Transverse colon (tissue), 4 donors: ENCODE measurements around the gene SHH. TPM values are rescaled to one million over a fixed set of nuclear protein-coding genes. Genes with fewer than 3 reads are reported as not detected.
A peak's percentile ranks its signal among the peaks of the same experiment; 100 is the strongest.

Experiments
- DNase-seq: peaks from one replicate; pipeline ENCODE4 v3.0.0-alpha.2; 2019
- H3K27ac ChIP-seq, 4 donors: fragments of 200-600 bp; sonication (generic); 2 replicates each; pipeline ENCODE4 v1.5.1; 2016 to 2018; ENCODE audit warnings: inconsistent platforms in 4 of 4
- H3K27me3 ChIP-seq: fragments of 200-600 bp; sonication (generic); 2 replicates; pipeline ENCODE4 v1.5.1; 2017; ENCODE audit warnings: inconsistent platforms
- H3K36me3 ChIP-seq, 4 donors: fragments of 200-600 bp; sonication (generic); 2 replicates each; pipeline ENCODE4 v1.5.1; 2017 to 2019; ENCODE audit warnings: inconsistent platforms in 4 of 4
- H3K4me1 ChIP-seq, 4 donors: fragments of 200-600 bp; sonication (generic); 2 replicates each; pipeline ENCODE4 v1.5.1; 2017 to 2020; ENCODE audit warnings: inconsistent platforms in 4 of 4
- H3K4me3 ChIP-seq, 4 donors: fragments of 200-600 bp; sonication (generic); 1 replicate in 1 of 4; 2 replicates in 3 of 4; pipeline versions ENCODE4 v1.5.1 to v1.6.1; 2017 to 2019; ENCODE audit warnings: inconsistent platforms in 4 of 4
- H3K9me3 ChIP-seq, 2 donors: fragments of 200-600 bp; sonication (generic); 2 replicates each; pipeline ENCODE4 v1.5.1; 2017 to 2019; ENCODE audit warnings: inconsistent platforms in 2 of 2
- EP300 ChIP-seq: sonication (generic); formaldehyde crosslinking; IDR thresholded peaks from one replicate; pipeline ENCODE4 v1.6.1; 2017; ENCODE audit warnings: antibody characterized with exemption, low read depth
- POLR2A ChIP-seq: fragments of 450-650 bp; IDR thresholded peaks from one replicate; pipeline ENCODE4 v1.6.1; 2016; ENCODE audit warnings: antibody characterized with exemption, mild to moderate bottlenecking, moderate library complexity
- POLR2AphosphoS5 ChIP-seq, 3 donors: sonication (generic); formaldehyde crosslinking; IDR thresholded peaks; one replicate each; pipeline ENCODE4 v1.6.1; 2016; ENCODE audit warnings: antibody characterized with exemption in 3 of 3
- WGBS, 2 donors: methylation state at CpG; one replicate each; pipeline ENCODE4 v1.1.5; 2018; ENCODE audit warnings: low coverage in 1 of 2; 5-methylcytosine and 5-hydroxymethylcytosine counted together
- in situ Hi-C, 4 donors: fragments of 200-750 bp; cut with MboI; loops; one replicate each; pipeline versions ENCODE4 v1.15.0 to v1.15.1; 2017; ENCODE audit warnings: low sequenced_read_pairs in 3 of 4, low pct_ligation_motif_present in 1 of 4, low pct_unique_long_range_greater_than_20kb in 1 of 4
- intact Hi-C: fragments of 100-400 bp; cut with DNase I; formaldehyde crosslinking; loops from one replicate; pipeline ENCODE4 v1.15.1; 2023; ENCODE audit warnings: low total_unique reads
- total RNA-seq, 4 donors: library from RNA; depleted of rRNA; stranded (reverse); fragments of >200 nt; gene quantifications; one replicate each; pipeline ENCODE4 v1.1.0, GENCODE V29; 2016
- TF ChIP-seq, protein P1 (sequence below), 5 experiments: fragments of 200-600 bp in 3 of 5; fragments of 450-650 bp in 2 of 5; sonication (generic) in 3 of 5; IDR thresholded peaks; 1 replicate in 2 of 5; 2 replicates in 3 of 5; pipeline ENCODE4 v1.5.1; 2016 to 2017; ENCODE audit warnings: antibody characterized with exemption in 5 of 5, inconsistent platforms in 3 of 5, mild to moderate bottlenecking in 2 of 5, moderate library complexity in 1 of 5

The SHH gene
- total RNA-seq, 4 donors from 2014 or later = 0.40 to 3.7 (median 2.0) TPM

DNA sequence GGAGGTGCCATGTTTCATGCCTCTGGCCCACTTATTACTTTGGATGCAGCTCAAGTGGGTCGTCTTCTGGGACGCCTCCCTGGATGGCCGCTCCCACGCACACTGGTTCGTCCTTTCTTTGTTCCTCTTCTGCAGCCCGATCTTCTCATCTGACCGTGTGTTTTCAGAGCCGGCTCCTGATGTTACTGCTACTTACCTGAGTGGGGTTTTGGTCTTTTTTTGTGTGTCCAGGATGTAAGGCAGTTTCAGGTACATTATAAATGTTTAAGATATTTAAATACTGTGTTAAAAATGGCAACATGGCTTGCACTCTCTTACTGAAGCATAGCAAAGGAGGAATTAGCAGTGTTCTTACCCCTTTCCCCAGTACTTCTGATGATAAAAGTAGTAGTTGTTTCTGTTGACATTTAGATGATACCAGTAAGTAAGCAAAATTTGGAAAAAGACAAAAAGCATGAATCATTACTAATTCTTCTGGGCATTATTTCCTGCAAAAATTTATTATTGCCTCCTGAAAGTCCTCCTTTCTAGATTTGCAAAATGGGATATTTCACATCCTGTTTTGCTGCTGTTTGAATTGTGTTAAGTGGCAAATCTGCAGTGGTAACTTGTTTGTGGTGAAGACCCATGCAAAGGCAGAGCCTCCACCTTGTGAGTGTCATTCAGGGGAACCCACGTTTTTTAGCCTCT lies 59.4 kb downstream of the SHH start:
- in situ Hi-C loops (loop anchor here (10.0 to 25.0 kb wide), 2 partner anchors 158 to 366 kb away; no protein-coding TSS in a partner anchor), intact Hi-C loops (no loop called here)
- Histone ChIP-seq H3K36me3 (no peaks in the 10 kb centered on the region), H3K9me3 (no peaks in the 10 kb centered on the region), H3K4me3 (no peak overlapping the region), H3K27ac (peak overlapping the region in 2 of 4 donors; percentile 22 to 55), H3K27me3 (no peaks in the 10 kb centered on the region), H3K4me1 (peaks cover 0 to 44% (median 12%) of the 10 kb centered on the region in 4 donors)
- TF ChIP-seq, protein P1, sequence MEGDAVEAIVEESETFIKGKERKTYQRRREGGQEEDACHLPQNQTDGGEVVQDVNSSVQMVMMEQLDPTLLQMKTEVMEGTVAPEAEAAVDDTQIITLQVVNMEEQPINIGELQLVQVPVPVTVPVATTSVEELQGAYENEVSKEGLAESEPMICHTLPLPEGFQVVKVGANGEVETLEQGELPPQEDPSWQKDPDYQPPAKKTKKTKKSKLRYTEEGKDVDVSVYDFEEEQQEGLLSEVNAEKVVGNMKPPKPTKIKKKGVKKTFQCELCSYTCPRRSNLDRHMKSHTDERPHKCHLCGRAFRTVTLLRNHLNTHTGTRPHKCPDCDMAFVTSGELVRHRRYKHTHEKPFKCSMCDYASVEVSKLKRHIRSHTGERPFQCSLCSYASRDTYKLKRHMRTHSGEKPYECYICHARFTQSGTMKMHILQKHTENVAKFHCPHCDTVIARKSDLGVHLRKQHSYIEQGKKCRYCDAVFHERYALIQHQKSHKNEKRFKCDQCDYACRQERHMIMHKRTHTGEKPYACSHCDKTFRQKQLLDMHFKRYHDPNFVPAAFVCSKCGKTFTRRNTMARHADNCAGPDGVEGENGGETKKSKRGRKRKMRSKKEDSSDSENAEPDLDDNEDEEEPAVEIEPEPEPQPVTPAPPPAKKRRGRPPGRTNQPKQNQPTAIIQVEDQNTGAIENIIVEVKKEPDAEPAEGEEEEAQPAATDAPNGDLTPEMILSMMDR (IDR thresholded peaks at IDR 0.05) = no peak
- no peak for TF ChIP-seq POLR2A
- no peak for TF ChIP-seq EP300
- TF ChIP-seq POLR2AphosphoS5 (IDR thresholded peaks at IDR 0.05) = no peak
- 78% methylated on average over 9 of the region's 9 CpGs; no CpG with 5 or more reads in 1 of the 2 donors for WGBS, 2 donors
- peak; percentile 29 for DNase-seq

DNA sequence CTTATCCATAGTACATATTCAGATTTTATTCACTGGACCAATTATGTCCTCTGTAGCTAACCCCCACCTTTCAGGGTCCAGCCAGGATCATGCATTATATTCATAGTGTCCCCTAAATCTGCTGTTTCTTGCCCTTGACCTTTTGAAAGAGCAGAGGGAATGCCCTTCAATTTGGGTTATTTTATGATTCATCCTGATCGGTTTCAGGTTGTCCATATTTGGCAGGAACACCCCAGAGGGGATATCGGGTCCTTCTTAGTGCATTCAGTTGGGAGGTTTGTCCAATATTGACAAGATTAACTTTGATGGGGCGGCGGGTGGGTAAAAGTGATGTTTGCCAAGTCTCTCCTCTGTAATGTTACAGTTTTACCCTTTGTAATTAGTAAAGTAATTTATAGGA lies 60.9 kb downstream of the SHH start:
- no peaks in the 10 kb centered on the region for H3K9me3 ChIP-seq
- H3K4me1 ChIP-seq = peaks cover 0 to 56% (median 12%) of the 10 kb centered on the region in 4 donors
- no peak for DNase-seq
- H3K4me3 ChIP-seq = no peak overlapping the region
- peaks cover 0 to 12% (median 0%) of the 10 kb centered on the region in 4 donors for H3K36me3 ChIP-seq
- WGBS, 2 donors = 84% methylated on average over 4 of the region's 4 CpGs; no CpG with 5 or more reads in 1 of the 2 donors
- H3K27me3 ChIP-seq = no peaks in the 10 kb centered on the region
- in situ Hi-C loops = loop anchor here (10.0 to 25.0 kb wide), 2 partner anchors 157 to 364 kb away; no protein-coding TSS in a partner anchor
- no peak for TF ChIP-seq POLR2A
- TF ChIP-seq EP300 = no peak
- TF ChIP-seq, protein P1 (IDR thresholded peaks at IDR 0.05) = no peak
- no peak for TF ChIP-seq POLR2AphosphoS5 (IDR thresholded peaks at IDR 0.05)
- H3K27ac ChIP-seq = no peak overlapping the region
- intact Hi-C loops = no loop called here

DNA sequence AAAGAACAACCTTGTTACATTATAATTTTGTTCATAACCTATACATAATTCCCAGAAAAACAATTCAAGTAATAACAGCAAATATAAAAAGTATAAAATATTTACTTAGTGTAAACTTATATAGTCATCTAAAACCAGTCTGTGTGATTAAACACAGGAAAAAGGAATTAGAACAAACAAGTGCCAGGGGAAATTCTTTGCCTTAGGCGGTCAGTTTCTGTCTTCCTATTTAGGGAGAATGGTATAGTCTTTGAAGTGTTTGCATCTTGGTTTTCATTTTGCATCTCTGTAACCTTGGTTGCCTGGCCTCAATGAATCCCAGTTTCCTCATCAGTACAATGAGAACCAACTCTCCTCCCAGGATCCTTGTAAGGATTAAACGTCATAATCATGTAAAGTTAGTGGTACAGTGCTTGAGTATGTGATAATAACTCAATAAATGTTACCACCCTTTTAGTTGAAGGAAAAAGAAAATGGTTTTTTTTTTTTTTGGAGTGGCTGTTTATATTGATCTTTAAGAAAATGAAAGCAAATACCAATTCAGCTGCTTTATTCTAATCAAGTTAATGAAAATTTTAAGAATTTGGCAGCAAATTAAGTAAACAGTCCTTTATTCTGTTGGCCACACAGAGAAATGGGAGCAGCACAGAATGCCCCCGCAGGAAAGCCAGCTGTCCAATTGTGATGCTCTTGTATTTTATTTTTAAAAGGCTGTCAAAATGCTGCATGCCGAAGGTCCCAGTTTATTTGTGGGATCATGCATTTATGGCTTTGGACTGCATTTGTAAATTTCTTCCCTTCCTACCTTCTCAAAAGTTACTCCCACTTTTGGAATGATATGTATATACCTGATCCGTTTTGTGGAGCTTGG lies 61.8 kb downstream of the SHH start:
- peaks cover 0 to 17% (median 4%) of the 10 kb centered on the region in 4 donors for H3K36me3 ChIP-seq
- DNase-seq = no peak
- H3K4me1 ChIP-seq = peaks cover 0 to 53% (median 12%) of the 10 kb centered on the region in 4 donors
- H3K27ac ChIP-seq = no peak overlapping the region
- H3K27me3 ChIP-seq = no peaks in the 10 kb centered on the region
- H3K9me3 ChIP-seq = no peaks in the 10 kb centered on the region
- in situ Hi-C loops = loop anchor here (10.0 to 25.0 kb wide), 2 partner anchors 156 to 363 kb away; no protein-coding TSS in a partner anchor
- WGBS, 2 donors = 71 to 86% methylated on average over 5 of the region's 5 CpGs
- no peak overlapping the region for H3K4me3 ChIP-seq
- no peak for TF ChIP-seq EP300
- TF ChIP-seq POLR2AphosphoS5 (IDR thresholded peaks at IDR 0.05) = no peak
- TF ChIP-seq, protein P1 (IDR thresholded peaks at IDR 0.05) = no peak
- no peak for TF ChIP-seq POLR2A
- intact Hi-C loops = no loop called here

Other genes starting within 250 kb of the SHH start
- gene RBM33, start 167.8 kb downstream of the SHH start, total RNA-seq = 100 to 1,000 TPM in 2 of 4 donors, 10 to 100 TPM in 2; 62.8 to 129 (median 92.8) TPM